RWPE1 (cell line): ENCODE measurements around the gene UROS.

Experiments used
- CTCF ChIA-PET: fragments of 350-600 bp; sonication (Branson Sonifier 250); formaldehyde crosslinking; extraction: SDS; loops from one replicate; lab custom pipeline; 2021; lab: Yijun Ruan, JAX
- POLR2A ChIA-PET: fragments of 400-600 bp; formaldehyde crosslinking; extraction: SDS; loops from one replicate; lab custom pipeline; 2020; ENCODE audit warnings: antibody characterized with exemption; ENCODE audit not compliant: low non-redundant PET; lab: Yijun Ruan, JAX
- DNase-seq: peaks from one replicate; pipeline ENCODE4 v3.0.0; 2012; ENCODE audit warnings: low spot score
- H3K27ac ChIP-seq: fragments of 450-650 bp; 2 replicates; pipeline ENCODE4 v1.5.1; 2017
- CTCF ChIP-seq: fragments of 450-650 bp; conservative IDR thresholded peaks from 2 replicates; pipeline ENCODE4 v1.5.1; 2017; ENCODE audit warnings: low read depth, mild to moderate bottlenecking

Gene UROS

DNA sequence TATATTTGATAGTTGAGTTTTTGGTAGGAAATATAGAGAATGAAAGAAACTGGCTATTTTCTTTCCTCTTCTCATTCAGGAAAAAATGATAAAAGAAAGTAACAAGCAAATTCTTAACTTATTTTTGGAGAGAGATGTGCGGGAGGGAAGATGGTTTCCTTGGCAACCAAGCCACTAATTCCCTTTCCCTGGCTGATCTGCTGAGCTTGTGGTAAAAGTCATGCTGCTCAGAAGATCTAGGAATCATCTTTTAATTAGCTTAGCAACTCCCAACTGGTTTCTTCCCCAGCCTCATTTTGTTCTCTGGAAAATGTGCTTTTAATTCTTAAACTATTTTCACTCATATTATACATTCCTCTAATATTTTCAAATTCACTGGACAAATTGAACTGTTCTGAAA, 11.8 kb downstream of the UROS start:
- TF ChIP-seq CTCF, result no peak
- POLR2A ChIA-PET, result no interaction called here
- no peak for DNase-seq
- CTCF ChIA-PET, result no interaction called here
- H3K27ac ChIP-seq, result no peak overlapping the region

- TF ChIP-seq CTCF, result no peak
- DNase-seq, result no peak
- no peak overlapping the region for H3K27ac ChIP-seq
- POLR2A ChIA-PET, result no interaction called here
- CTCF ChIA-PET, result no interaction called here
Measured at GRCh38 chr10:125808047-125808446, 15.0 kb downstream of the UROS start.

DNA sequence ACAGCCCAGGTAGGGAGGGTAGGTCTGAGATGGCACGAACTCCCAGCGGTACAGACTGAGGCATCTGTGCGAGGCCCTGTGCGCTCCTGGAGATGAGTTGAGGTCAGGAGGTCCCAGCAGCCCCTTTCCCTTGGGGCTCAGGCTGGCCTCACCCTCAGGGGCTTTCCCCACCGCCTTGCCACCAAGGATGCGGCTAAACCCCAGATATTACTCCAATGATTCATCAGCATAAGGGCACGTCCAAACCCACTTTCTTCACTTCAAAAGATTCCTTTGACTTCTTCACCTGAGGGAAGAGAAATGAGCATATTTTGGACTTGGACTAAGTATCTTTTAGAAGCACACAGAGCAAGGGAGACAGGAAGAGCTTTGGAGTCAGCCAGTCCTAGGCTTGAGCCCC, 20.3 kb downstream of the UROS start:
- TF ChIP-seq CTCF, result no peak
- ChIA-PET CTCF (interaction anchor here (0.5 kb wide), 1 partner anchor 1280 kb away, joined by 5 read pairs; no protein-coding TSS in a partner anchor), POLR2A (no interaction called here)
- no peak overlapping the region for H3K27ac ChIP-seq
- DNase-seq, result no peak

DNA sequence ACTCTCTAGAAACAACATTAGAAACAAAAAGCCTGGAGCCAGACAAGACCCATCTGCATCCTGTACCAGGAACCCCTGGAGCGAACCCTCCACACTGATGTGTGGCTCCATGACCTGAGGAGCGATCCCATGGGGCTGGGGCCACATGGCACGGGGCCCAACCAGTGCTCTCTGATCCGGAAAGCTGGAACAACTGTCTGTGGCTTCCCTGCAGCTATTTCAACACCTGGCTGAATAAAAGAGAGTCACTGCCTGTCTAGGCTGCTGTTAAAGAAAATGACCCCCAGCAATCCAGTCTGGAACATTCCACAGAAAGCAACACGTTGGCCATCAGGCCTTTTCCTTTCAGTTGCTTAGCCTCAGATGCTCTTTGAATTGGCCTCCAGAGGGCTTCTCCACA, 20.9 kb downstream of the UROS start:
- no peak for DNase-seq
- no peak overlapping the region for H3K27ac ChIP-seq
- ChIA-PET POLR2A (no interaction called here), CTCF (no interaction called here)
- TF ChIP-seq CTCF, result no peak

DNA sequence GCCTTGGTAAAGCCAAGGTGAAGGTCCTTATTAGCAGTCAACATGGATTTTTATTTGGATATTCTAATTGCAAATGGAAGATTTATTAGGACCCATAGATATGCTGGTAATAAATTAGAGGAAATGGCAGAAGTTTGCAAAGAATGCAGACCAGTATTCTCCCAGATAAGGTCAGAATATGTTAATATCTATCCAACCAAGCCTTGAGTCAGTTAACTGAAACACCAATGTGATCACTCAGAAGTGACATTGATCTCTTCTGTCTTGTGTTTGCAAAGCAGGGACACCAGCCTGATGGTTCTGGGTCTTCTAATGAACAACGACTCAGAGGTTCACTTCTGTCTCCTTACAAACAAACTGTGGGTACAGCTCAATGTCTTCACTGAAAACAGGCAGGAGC, 21.5 kb downstream of the UROS start:
- no peak overlapping the region for H3K27ac ChIP-seq
- CTCF ChIA-PET, result interaction anchor here (0.5 kb wide), 1 partner anchor 1342 kb away, joined by 3 read pairs; no protein-coding TSS in a partner anchor
- DNase-seq, result no peak
- POLR2A ChIA-PET, result no interaction called here
- TF ChIP-seq CTCF, result no peak

DNA sequence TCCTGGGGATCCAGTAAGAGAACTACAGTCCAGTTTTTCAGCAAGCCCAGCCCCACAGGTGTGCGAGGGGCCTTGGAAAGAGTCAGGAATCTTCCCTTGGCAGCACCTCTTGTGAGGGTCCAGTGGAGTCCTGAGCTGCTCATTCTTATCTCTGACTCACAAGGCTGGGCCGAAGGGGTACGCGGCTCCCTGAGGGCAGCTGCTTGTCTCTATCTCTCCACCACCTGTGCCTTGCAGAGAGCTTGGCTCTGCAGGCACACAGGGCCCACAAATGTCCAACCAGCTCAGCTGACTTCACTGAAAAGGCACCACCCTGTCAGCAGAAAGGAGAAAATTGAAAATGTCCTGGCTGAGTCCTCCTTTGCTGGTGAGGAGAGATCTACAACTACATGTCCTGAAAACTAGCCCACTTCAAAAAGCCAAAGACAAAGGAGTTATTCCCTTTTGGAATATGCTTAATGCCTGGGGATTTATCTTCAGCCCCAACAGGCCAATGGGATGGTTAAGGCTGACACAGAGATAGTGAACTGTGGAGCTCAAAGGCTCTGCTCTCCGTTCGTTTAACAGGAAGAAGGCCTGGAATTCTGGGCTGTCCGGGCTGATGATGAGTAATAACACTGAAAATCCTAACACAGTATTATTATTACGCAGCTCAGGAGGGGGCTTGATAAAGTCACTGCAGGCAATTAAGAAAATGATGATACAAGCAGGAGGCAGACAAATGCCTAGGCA, 23.4 kb downstream of the UROS start:
- ChIA-PET CTCF (no interaction called here), POLR2A (no interaction called here)
- H3K27ac ChIP-seq, result no peak overlapping the region
- no peak for DNase-seq
- TF ChIP-seq CTCF, result no peak
